NCI-H526 treated with DMSO at 0.1 percent for 48 hours (cell line): ENCODE measurements around the gene TSPAN16.
A peak's percentile ranks its signal among the peaks of the same experiment; 100 is the strongest.
"Not testable (repeated sequence)": the region's sequence is repeated elsewhere in the genome, so short reads cannot be mapped to it uniquely, and the experiment has no call there.

Experiments
- DNase-seq: peaks from one replicate; lab custom pipeline; 2025; lab: John Stamatoyannopoulos, UW

TSPAN16 gene

DNA sequence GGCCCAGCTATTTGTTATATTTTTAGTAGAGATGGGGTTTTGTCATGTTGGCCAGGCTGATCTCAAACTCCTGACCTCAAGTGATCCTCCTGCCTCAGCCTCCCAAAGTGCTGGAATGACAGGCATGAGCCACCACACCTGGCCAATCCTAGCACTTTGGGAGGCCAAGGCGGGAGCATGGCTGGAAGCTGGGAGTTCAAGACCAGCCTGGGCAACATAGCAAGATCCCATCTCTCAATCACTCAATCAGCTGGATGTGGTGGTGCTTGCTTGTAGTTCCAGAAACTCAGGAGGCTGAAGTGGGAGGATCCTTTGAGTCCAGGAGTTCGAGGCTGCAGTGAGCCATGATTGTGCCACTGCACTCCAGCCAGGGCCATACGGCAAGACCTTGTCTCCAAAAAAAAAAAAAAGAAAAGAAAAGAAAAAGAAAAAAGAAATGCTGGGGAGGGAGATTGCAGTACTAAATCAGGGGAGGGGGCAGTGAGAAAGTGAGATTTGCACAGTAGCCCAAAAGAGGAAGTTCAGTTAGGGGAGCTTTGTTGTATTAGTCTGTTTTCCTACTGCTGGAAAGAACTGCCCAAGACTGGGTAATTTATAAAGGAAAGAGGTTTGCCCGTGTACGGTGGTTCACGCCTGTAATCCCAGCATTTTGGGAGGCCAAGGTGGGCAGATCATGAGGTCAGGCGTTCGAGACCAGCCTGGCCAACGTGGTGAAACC is 24.5 kb downstream of the TSPAN16 start:
- DNase-seq = not testable (repeated sequence)

DNA sequence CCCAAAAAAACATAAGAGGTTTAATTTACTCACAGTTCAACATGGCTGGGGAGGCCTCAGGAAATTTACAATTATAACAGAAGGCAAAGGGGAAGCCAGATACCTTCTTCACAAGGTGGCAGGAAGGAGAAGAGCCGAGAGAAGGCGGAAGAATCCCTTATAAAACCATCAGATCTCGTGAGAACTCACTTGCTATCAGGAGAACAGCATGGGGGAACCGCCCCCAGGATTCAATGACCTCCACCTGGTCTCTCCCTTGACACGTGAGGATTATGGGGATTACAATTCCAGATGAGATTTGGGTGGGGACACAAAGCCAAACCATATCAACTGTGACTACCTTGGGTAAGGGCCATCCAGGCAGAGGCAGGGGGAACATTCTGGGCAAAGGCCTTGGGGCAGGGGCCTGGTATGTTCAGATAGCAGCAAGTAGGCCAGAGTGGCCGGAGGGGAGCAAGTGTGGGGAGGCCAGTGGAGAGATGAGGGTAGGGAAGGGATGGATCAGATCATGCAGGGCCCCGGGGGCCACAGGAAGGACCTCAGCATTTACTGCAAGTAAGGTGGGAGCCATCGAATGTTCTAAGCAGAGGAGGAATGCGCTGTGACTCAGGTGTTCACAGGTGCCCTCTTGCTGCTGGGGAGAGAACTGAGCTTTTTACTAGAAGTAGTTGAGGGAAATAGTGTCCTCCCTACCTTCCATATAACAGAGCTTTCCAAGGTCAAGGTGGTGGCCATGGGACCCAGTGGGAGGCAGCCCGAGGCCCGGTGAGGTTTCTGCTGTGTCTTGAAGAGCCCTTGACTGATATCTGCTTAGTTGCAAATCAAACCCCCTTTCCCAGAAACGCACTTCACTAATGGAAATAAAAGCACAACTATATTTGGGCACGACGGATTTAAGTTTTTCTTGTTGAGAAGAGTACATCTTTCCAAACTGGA is 25.5 kb downstream of the TSPAN16 start:
- DNase-seq = no peak

DNA sequence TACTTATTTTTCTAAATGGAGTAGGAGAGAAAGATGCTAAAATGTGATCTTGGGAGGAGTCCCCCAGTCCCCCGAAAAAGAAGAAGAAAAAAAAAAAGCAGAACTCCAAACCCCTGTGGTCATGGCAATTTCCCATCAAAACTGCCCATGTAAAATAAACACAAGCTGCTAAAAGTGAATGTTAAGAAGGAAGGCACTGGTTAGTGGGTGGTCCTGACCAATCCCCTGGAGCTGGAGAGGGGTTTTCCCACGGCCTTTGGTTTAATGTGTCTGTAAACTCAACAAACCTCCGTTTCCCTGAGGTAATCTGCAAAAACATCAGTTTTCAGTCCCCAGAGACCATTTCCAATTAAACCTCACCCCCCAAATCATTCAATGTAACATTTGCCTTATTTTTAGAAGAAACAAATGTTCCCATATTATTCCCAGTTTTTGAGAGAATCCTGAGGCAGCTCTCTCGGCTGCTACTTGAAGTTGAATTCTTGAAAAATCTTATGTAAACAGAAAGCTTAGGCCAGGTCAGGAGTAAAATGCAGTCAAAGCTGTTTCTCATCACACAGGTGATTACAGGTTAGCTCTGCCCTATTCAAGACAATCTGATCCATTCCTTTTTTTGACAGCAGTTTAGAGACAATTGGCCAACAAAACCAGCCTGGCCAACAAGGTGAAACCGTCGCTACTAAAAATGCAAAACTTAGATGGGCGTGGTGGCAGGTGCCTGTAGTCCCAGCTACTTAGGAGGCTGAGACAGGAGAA is 26.5 kb downstream of the TSPAN16 start:
- no peak for DNase-seq

DNA sequence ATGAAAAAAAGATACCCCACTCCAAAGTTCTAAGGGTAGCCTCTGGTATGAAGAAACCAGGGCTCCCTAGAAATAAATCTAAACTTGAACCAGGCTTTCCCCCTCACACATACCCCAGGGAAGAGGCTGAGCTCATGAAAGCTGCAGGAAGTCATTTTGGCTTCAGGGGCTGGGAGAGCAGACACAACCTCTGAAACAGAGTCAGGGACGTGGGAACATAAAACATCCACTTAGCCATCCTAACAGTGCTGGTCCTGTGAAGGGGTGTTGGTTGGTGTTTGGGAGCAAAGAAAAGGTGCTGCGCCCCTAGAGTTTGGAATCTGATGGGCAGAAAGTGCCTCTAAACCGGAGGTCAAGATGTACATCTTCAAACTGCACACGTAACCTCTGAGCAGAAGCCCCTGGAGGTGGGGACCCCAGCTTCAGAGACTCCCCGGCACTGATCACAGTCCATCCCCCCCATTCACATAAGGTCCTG is 27.7 kb downstream of the TSPAN16 start:
- no peak for DNase-seq

DNA sequence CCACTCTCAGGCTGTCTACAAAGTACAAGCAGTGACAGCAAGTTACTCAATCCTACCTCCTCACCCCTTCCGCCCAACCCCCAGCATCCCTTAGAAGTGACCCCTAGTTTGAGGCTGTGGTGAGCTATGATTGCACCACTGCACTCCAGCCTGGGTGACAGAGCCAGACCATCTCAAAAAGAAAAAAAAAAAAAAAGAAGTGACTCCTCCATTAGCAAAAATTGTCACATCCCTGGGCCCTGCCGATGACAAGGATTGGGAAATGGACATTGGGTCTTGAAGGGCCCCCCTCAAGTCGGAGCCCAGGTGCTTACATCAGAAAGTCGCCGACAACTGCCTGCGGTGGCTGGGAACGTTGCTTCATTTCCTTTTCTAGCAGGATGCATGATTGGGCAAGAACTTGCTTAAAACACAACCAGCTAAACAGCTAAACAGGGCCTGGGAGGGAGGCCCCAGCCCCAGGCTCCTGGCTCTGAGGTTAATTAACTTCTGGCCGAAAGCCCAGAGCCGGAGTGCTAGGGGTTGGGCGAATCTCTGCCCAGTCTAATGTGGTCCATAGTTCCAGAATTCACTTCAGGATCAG is 28.2 kb downstream of the TSPAN16 start:
- DNase-seq = no peak

DNA sequence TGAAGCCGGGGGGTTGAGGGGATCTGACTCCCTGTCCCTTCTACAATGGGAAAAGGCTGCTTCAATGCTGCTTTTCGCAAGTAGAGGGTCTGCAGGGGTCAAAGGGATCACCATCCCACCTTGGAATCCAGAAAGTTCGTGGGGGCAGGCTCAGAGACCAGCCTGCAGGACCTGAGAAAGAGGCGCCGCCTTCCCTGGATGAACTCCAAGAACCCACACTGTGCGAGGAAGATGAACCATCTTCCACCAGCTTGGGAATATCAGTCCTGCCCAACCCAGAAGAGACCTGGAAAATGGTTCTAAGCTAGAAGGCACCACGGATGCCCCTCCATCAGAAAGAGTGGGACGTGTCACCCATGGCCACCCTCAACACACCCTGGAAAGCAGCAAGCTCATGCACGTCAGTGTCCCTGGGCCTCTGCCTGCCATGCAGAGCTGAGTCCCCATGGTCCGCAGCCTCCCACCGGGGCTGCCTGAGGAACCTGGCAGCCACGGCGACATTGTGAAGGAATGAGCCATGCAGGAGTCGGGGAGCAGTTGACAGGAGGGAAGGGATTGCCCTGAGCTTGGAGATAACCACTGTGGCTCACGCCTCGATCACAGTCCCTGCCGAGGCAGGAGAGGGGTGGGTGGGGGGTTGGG is 28.9 kb downstream of the TSPAN16 start:
- no peak for DNase-seq

DNA sequence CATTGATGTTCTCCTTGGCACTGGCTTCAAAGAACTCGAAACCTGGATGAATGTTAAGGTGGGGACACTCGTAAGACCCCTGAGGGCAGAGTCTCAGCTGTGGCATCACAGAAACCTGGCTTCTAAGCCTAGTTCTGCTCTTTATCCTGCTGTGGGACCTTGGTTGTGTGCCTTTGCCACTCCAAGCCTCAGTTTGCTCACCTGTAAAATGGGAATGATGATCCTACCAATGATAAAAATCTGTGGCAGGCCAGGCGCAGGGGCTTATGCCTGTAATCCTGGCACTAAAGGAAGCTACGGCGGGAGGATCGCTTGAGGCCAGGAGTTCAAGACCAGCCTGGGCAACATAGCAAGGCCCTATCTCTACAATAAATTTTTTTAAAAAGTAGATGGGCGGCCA is 29.6 kb downstream of the TSPAN16 start:
- DNase-seq = no peak

DNA sequence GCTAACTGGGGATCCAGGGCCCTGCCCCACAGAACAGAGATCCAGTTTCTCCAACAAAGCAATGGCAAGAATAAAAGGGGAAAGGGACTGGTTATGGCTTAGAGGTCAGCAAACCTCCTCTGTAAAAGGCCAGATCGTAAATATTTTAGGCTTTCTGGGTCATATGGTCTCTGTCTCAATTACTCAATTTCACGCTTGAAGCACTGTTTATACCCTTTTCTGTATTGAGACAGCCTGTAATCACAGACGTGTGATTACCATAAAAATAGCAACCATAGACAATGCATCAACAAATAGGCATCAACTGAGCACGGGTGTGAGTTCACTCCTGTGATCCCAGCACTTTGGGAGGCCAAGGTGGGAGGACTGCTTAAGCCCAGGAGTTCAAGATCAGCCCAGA is 34.2 kb downstream of the TSPAN16 start:
- no peak for DNase-seq

DNA sequence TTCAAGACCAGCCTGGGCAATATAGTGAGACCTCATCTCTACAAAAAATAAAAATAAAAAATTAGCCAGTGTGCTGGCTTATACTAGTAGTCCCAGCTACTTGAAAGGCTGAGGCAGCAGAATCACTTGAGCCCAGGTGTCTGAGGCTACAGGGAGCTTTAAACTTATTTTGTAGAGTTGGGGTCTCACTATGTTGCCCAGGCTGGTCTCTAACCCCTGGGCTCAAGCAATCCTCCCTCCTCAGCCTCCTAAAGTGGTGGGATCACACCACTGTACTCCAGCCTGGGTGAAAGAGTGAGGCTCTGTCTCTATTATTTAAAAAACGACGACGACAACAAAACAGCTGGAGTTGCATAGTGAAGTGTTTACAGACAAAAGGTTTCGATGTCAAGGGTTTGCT is 35.5 kb downstream of the TSPAN16 start:
- DNase-seq = no peak

DNA sequence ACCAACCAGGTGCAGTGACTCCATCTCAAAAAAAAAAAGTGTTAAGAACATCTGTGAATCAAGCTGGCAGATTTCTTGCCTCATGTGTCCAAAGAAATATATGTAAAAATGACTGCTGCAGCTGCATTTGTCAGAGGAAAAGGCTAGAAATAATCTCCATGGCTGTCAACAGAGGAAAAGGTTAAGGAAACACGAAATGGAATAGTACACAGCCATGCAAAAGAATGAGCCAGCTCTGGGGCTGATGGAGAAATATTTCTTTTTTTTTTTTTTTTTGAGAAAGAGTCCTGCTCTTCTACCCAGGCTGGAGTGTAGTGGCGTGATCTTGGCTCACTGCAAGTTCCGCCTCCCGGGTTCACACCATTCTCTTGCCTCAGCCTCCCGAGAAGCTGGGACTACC is 36.9 kb downstream of the TSPAN16 start:
- no peak for DNase-seq

DNA sequence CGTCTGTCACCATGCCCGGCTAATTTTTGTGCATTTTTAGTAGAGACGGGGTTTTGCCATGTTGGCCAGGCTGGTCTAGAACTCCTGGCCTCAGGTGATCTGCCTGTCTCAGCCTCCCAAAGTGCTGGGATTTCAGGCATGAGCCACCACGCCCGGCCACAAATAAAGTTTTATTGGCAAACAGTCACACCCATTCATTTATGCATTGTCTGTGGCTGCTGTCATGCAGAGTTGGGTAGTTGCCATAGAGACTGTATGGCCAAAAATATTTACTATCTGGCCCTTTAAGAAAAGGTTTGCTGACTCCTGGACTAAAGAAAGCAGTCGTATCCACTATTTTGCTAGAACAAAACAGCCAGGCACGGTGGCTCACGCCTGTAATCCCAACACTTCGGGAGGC is 37.9 kb downstream of the TSPAN16 start:
- DNase-seq = not testable (repeated sequence)

DNA sequence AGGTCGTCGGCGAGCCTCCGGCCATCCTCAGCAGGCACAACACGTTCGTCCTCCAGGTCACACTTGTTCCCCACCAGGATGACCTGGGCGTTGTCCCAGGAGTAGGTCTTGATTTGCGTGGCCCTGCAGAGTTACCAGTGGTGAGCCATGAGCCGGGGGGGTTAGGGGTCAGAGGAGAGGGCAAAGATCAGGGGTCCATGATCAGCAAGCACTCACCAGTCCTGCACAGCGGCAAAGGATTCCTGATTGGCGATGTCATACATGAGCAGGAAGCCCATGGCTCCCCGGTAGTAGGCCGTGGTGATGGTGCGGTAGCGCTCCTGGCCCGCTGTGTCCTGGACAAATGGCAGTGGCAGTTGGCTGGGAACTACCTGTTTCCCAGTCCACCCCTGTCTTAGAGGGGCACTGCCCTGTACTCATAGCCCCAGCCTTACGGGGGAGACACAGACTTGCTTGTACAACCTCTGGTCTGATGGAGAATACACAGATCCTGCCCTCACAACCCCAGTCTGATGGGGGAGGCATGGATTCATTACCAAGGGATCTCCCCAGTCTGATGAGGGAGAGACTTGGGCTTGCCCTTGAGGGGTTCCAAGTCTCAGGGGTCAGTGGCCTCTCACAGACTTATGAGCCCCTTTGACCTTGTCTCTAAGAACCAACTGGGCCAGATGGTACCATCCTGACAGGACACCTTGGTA is 39.6 kb downstream of the TSPAN16 start:
- no peak for DNase-seq

DNA sequence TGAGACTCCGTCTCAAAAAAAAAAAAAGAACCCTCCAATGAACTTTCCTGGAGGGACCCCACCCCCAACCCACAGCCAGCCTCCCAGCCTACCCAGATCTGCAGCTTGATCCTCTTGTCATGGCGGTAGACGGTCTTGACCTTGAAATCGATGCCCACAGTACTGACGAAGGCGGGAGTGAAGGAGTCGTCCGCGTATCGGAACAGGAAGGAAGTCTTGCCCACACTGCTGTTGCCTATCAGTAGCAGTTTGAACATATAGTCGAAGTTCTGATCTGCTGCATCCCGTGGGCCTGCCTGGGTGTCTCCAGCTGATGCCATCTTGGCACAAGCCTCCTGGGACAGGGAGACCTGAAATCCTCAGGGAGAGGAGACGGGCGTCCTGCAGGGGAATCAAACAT is 41.1 kb downstream of the TSPAN16 start:
- no peak for DNase-seq

DNA sequence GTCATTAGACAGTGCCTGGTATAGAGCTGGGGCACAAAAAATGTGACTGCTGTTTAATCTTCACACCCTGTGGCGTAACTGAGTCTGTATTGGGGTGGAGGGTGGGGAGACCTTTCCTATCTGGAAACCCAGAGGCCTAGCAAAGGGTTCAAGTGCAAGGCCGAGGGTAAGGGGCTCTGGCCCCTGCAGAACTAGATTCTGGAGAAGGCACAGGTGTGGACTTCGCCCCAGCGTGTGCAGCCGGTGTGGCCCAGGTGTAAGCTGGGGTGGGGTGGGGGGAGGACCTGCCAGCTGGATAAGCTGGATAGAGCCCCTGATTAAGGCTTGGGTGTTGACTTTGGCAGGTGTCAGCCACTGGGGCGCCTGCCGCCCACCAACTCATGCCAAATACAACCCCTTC is 42.2 kb downstream of the TSPAN16 start:
- DNase-seq = no peak

DNA sequence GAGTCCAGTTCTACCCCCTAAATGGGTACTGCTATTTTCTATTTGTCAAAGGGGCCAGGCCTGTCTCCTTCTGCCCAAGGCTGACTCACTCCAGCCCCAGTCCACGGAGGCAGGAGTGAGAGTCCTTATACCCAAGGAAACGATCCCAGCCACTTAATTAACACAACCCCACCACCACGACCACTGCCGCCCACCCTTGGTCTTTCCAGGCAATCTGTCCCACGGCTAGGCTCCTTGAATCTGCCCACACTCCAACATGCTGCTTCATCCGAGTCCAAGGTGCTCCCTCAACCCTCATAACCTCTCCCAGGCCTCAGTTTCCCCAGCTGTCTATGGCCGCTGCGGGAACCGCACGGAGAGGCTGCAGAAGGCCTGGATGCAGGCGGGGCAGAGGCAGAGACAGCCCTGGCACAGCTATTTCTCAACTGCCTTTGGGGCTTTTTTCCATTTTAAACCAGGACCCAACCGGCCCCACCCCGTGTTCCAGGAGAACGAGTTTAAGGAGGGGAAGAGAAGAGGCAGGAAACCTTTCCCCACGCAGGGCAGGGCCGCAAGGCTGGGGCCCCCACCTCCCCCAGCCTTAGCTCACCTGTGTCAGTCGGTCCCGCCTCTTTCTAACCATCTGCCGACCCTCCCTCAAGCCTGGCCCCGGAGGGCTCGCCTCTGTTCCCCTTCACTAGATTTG is 42.8 kb downstream of the TSPAN16 start:
- DNase-seq = no peak

DNA sequence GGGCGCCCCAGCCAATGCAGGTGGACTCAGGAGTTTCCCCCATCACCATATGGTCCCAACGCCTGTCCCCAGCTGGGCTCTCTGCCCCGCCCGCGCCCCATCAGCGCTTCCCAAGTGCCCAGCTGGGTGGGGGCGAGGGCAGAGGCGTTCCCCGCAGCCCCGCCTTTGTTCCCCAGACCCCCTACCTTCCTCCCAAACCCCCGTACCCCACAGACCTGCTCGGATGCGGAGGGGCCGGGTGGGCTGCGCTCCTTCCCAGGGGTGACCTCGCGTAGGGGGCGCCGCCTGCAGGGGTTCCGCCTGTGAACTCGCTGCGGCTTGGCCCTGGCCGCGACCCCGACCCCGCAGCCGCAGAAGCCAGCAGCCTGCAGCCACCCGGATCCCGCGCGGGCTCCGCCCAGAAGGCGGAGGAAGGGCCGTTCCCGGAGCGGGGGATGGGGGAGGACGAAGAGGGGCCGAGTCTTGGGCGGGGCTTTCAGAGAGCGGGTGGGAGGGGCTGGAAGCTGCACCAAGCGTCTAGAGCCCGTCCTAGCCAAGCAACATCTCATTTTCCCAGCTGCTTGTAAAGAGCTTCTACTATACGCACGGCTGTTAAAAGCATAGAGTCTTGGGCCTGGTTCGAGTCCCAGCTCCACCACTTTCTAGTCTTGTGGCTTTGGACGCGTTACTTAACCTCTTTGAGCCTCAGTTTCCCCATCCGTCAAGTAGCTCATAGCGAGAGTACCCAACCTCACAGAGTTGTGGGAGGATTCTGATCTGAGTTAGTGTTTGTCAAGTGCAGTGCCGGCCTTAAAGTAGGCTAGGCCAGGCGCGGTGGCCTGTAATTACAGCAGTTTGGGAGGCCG is 43.5 kb downstream of the TSPAN16 start, which contains the start of gene RAB3D:
RAB3D (minus strand) TSS at position 404 of the 845 bp plus-strand sequence. CDS start 2,258 bp downstream, outside the sequence.
- peak; percentile 21 for DNase-seq

DNA sequence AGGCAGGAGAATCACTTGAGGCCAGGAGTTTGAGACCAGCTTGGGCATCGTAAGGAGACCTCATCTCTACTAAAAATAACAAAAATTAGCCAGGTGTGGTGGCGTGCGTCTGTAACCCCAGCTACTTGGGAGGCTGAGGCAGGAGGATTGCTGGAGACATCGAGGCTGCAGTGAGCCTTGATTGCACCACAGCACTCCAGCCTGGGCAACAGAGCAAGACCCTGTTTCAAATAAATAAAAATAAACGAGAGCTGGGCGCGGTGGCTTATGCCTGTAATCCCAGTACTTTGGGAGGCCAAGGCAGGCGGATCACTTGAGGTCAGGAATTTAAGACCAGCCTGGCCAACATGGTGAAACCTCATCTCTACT is 44.1 kb downstream of the TSPAN16 start:
- not testable (repeated sequence) for DNase-seq

DNA sequence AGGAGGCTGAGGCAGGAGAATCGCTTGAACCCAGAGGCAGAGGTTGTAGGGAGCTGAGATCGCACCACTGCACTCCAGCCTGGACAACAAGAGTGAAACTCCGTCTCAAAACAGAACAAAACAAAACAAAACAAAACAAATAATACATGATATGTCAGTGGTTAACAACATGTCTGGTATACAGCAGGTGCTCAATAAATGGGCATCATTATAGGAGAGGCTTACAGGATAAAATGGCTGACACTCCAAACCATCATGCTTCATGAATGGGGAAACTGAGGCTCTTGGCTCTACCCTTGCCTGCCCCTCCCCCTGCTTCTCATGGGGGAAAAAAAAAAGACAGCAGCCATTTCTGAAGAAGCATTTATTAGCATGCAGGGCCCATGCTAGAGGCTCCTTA is 46.5 kb downstream of the TSPAN16 start:
- no peak for DNase-seq

DNA sequence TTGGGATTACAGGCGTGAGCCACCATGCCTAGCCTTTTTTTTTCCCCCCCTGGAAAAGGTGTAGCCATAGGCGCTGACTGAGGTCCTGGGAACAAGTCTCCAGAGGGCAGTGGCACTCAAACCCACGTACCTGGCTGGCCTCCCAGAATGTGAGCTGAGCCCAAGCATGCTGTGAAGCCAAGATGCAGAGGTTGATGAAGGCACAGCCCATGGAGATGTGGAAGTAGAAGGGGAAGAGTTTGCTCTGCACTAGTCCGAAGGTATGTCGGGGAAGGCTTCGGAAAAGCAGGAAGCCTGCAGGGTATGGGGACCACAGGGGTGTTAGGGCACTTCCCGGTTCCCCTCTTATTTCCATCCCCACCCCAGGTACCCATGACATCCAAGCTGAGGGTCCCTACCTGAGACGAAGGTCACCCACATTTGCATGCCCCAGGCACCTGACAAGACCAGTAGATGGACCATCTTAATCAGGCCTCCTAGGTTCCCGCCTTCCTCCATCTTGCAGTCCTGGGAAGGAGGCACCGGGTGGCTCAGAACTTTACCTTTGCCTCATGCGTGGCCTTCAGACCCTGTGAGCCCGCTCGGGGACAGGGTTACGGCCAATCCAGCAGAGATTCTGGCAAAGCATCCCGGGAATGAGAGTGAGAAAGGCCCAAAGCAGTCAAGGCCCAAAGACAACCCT is 49.3 kb downstream of the TSPAN16 start:
- no peak for DNase-seq
